DND-41 (cell line): ENCODE data around the gene USF2.

Experiments used
- ATAC-seq: fragments of 200-7000 bp; cut with Tn5 transposase; 3 replicates; pipeline ENCODE4 v1.9.1; 2021; ENCODE audit warnings: low read depth; ENCODE audit not compliant: insufficient read depth
- DNase-seq: peaks from one replicate; pipeline ENCODE4 v3.0.0-alpha.2; 2020
- H2AFZ ChIP-seq: 2 replicates; pipeline ENCODE4 v1.6.0; 2012; ENCODE audit warnings: low read depth, low read length
- H3K27ac ChIP-seq: 2 replicates; pipeline ENCODE4 v1.5.1; 2012; ENCODE audit warnings: low read length, inconsistent platforms
- H3K27me3 ChIP-seq: fragments of 200-600 bp; sonication (generic); 2 replicates; pipeline ENCODE4 v1.6.0; 2012; ENCODE audit warnings: low read length, mild to moderate bottlenecking, inconsistent platforms; ENCODE audit not compliant: insufficient read depth, poor library complexity
- H3K36me3 ChIP-seq: 2 replicates; pipeline ENCODE4 v1.5.1; 2012; ENCODE audit warnings: low read length, inconsistent platforms; ENCODE audit not compliant: insufficient read depth
- H3K4me1 ChIP-seq: 2 replicates; pipeline ENCODE4 v1.5.1; 2012; ENCODE audit warnings: mild to moderate bottlenecking, low read length; ENCODE audit not compliant: insufficient read depth
- H3K4me2 ChIP-seq: 2 replicates; pipeline ENCODE4 v1.6.0; 2012; ENCODE audit warnings: mild to moderate bottlenecking, moderate library complexity, low read length, inconsistent platforms; ENCODE audit not compliant: insufficient read depth
- H3K4me3 ChIP-seq, 2 experiments: fragments of 200-600 bp in 1 of 2; shearing (Covaris generic) in 1 of 2; 2 replicates each; pipeline ENCODE4 v1.5.1; 2012 to 2016; ENCODE audit warnings: inconsistent platforms in 2 of 2, low read length in 2 of 2, mild to moderate bottlenecking in 2 of 2, low read depth in 1 of 2, moderate library complexity in 1 of 2
- H3K79me2 ChIP-seq: 2 replicates; pipeline ENCODE4 v1.6.0; 2012; ENCODE audit warnings: low read length, inconsistent platforms; ENCODE audit not compliant: insufficient read depth
- H3K9ac ChIP-seq: 2 replicates; pipeline ENCODE4 v1.6.0; 2012; ENCODE audit warnings: low read depth, mild to moderate bottlenecking, inconsistent platforms, low read length, moderate library complexity
- H3K9me3 ChIP-seq: 2 replicates; pipeline ENCODE4 v1.5.1; 2012; ENCODE audit warnings: low read length, moderate library complexity, mild to moderate bottlenecking, inconsistent platforms; ENCODE audit not compliant: insufficient read depth, severe bottlenecking
- H4K20me1 ChIP-seq: 2 replicates; pipeline ENCODE4 v1.6.0; 2012; ENCODE audit warnings: low read length; ENCODE audit not compliant: insufficient read depth
- CTCF ChIP-seq: IDR thresholded peaks from 2 replicates; pipeline ENCODE4 v1.5.1; 2012; ENCODE audit warnings: borderline replicate concordance, low read length, moderate library complexity, mild to moderate bottlenecking; ENCODE audit not compliant: poor library complexity, severe bottlenecking; ENCODE audit errors: extremely low read depth
- EZH2 ChIP-seq: IDR thresholded peaks from 3 replicates; pipeline ENCODE4 v1.6.1; 2012; ENCODE audit warnings: borderline replicate concordance, low read depth, mild to moderate bottlenecking, moderate library complexity, low read length, inconsistent platforms; ENCODE audit not compliant: severe bottlenecking

Gene USF2

GRCh38 chr19:35288906-35289305 lies 20.1 kb downstream of the USF2 start:
- Histone ChIP-seq H3K9ac (no peak overlapping the region), H3K4me1 (no peaks in the 10 kb centered on the region), H4K20me1 (no peaks in the 10 kb centered on the region), H3K27ac (no peak overlapping the region), H3K9me3 (no peaks in the 10 kb centered on the region), H3K36me3 (no peaks in the 10 kb centered on the region), H3K4me3 (no peak overlapping the region), H3K27me3 (no peaks in the 10 kb centered on the region), H2AFZ (no peak overlapping the region), H3K4me2 (no peak overlapping the region), H3K79me2 (no peaks in the 10 kb centered on the region)
- TF ChIP-seq CTCF (no peak), EZH2 (no peak)
- ATAC-seq = no peak
- no peak for DNase-seq

GRCh38 chr19:35290381-35291127 lies 21.8 kb downstream of the USF2 start:
- Histone ChIP-seq H3K27ac (no peak overlapping the region), H3K9ac (no peak overlapping the region), H2AFZ (no peak overlapping the region), H3K4me1 (no peaks in the 10 kb centered on the region), H3K79me2 (no peaks in the 10 kb centered on the region), H3K27me3 (no peaks in the 10 kb centered on the region), H3K4me2 (no peak overlapping the region), H3K9me3 (no peaks in the 10 kb centered on the region), H3K4me3 (no peak overlapping the region), H3K36me3 (no peaks in the 10 kb centered on the region), H4K20me1 (0 out of 2 replicates have a peak, but pooled peaks cover 3% of the 10 kb centered on the region)
- DNase-seq (no peak), ATAC-seq (no peak)
- TF ChIP-seq EZH2 (no peak), CTCF (no peak)

GRCh38 chr19:35291259-35291658 lies 22.5 kb downstream of the USF2 start:
- no peaks in the 10 kb centered on the region for H3K9me3 ChIP-seq
- H2AFZ ChIP-seq = no peak overlapping the region
- H3K27ac ChIP-seq = no peak overlapping the region
- H3K4me2 ChIP-seq = no peak overlapping the region
- no peak overlapping the region for H3K9ac ChIP-seq
- no peaks in the 10 kb centered on the region for H3K79me2 ChIP-seq
- no peaks in the 10 kb centered on the region for H3K27me3 ChIP-seq
- TF ChIP-seq CTCF (no peak), EZH2 (no peak)
- H3K4me1 ChIP-seq = no peaks in the 10 kb centered on the region
- no peak overlapping the region for H3K4me3 ChIP-seq
- no peaks in the 10 kb centered on the region for H3K36me3 ChIP-seq
- no peak for ATAC-seq
- H4K20me1 ChIP-seq = 0 out of 2 replicates have a peak, but pooled peaks cover 3% of the 10 kb centered on the region
- no peak for DNase-seq
